Measurements from ENCODE around the gene ANKRD34B. TPM values are rescaled to one million over a fixed set of nuclear protein-coding genes. Genes with fewer than 3 reads are reported as not detected.

Gene ANKRD34B
- total and polyA plus RNA-seq, 10 of the 15 experiments (the other 5 are each of a cell fraction or from before 2014, with no cell fraction given), result under 0.01 TPM; not detected in 9

- Histone ChIP-seq H3K4me1 (ENCODE audit: control insufficient read depth, insufficient read depth, low read length) (no peaks in the 10 kb centered on the region), H3K27ac (ENCODE audit: control insufficient read depth, insufficient read depth) (no peak overlapping the region), H3K79me2 (ENCODE audit: control insufficient read depth, insufficient read depth, low read length) (no peaks in the 10 kb centered on the region), H3K9me3 (replicated peaks; ENCODE audit: control insufficient read depth, insufficient read depth, low read length) (no peaks in the 10 kb centered on the region), H2AFZ (ENCODE audit: control insufficient read depth, low read depth, low read length) (no peak overlapping the region), H3K4me3 (no peak overlapping the region), H3K9ac (ENCODE audit: control insufficient read depth, insufficient read depth, low read length) (no peak overlapping the region), H4K20me1 (ENCODE audit: control insufficient read depth, insufficient read depth) (no peaks in the 10 kb centered on the region), H3K27me3 (replicated peaks in 1 of 2; ENCODE audit: control insufficient read depth in 2 of 2, insufficient read depth in 2 of 2, low read length in 1 of 2) (no peaks in the 10 kb centered on the region), H3K36me3 (ENCODE audit: control insufficient read depth in 2 of 2, insufficient read depth in 2 of 2, low read length in 1 of 2) (no peaks in the 10 kb centered on the region), H3K4me2 (ENCODE audit: control insufficient read depth, insufficient read depth) (no peak overlapping the region)
- FAIRE-seq (no peak), DNase-seq (ENCODE audit: low read depth, low spot score) (no peak), ATAC-seq (no peak)
- RAD21 ChIA-PET (ENCODE audit: unreplicated experiment), result no interaction called here
- in situ Hi-C loops (cut with MboI), result no loop called here
- no TSS peak for BruUV-seq (replicated peaks)
- 50% methylated on average over 2 of the region's 2 CpGs for WGBS (ENCODE audit: insufficient coverage, insufficient replicate concordance, low lambda C conversion rate, missing lambda C conversion rate)
- intact Hi-C loops (cut with micrococcal nuclease; ENCODE audit: unreplicated experiment), result no loop called here
- SMC1A ChIA-PET (ENCODE audit: uncharacterized antibody, unreplicated experiment), result no interaction called here
- POLR2A ChIA-PET, result no interaction called here
- TF ChIP-seq HCFC1 (IDR thresholded peaks at IDR 0.05; ENCODE audit: low read length) (no peak), IKZF2 (IDR thresholded peaks at IDR 0.05) (no peak), STAT1 (conservative IDR thresholded peaks at IDR 0.05) (no peak), ZZZ3 (IDR thresholded peaks at IDR 0.05; ENCODE audit: control insufficient read depth, insufficient read length, low read depth) (no peak), JUND (IDR thresholded peaks at IDR 0.05; ENCODE audit: low read depth, low read length) (no peak), SIN3A (IDR thresholded peaks at IDR 0.05; ENCODE audit: low read depth, low read length) (no peak)
- CTCF ChIA-PET, result no interaction called here
These were observed 31.0 kb upstream of the ANKRD34B start for GRCh38 chr5:80600943-80601693.

DNA sequence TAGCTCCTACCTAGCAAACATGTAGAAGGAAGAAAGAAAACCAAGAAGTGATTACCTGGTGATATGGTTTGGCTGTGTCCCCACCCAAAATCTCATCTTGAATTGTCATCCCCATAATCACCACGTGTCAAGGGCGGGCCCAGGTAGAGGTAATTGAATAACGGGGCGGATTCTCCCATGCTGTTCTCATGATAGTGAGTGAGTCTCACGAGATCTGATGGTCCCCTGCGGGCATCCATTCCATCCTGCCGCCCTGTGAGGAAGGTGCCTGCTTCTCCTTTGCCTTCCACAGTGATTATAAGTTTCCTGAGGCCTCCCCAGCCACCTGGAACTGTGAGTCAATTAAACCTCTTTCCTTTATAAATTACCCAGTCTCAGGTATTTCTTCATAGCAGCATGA is 27.4 kb upstream of the ANKRD34B start:
- ChIA-PET CTCF (no interaction called here), SMC1A (ENCODE audit: uncharacterized antibody, unreplicated experiment) (no interaction called here), RAD21 (ENCODE audit: unreplicated experiment) (no interaction called here), POLR2A (no interaction called here)
- Histone ChIP-seq H3K9me3 (replicated peaks; ENCODE audit: control insufficient read depth, insufficient read depth, low read length) (no peaks in the 10 kb centered on the region), H3K79me2 (ENCODE audit: control insufficient read depth, insufficient read depth, low read length) (no peaks in the 10 kb centered on the region), H3K4me2 (ENCODE audit: control insufficient read depth, insufficient read depth) (no peak overlapping the region), H3K36me3 (ENCODE audit: control insufficient read depth in 2 of 2, insufficient read depth in 2 of 2, low read length in 1 of 2) (no peaks in the 10 kb centered on the region), H2AFZ (ENCODE audit: control insufficient read depth, low read depth, low read length) (no peak overlapping the region), H4K20me1 (ENCODE audit: control insufficient read depth, insufficient read depth) (no peaks in the 10 kb centered on the region), H3K27me3 (replicated peaks in 1 of 2; ENCODE audit: control insufficient read depth in 2 of 2, insufficient read depth in 2 of 2, low read length in 1 of 2) (no peaks in the 10 kb centered on the region), H3K4me3 (no peak overlapping the region), H3K27ac (ENCODE audit: control insufficient read depth, insufficient read depth) (no peak overlapping the region), H3K9ac (ENCODE audit: control insufficient read depth, insufficient read depth, low read length) (no peak overlapping the region), H3K4me1 (ENCODE audit: control insufficient read depth, insufficient read depth, low read length) (no peaks in the 10 kb centered on the region)
- DNase-seq (ENCODE audit: low read depth, low spot score) (no peak), ATAC-seq (no peak), FAIRE-seq (no peak)
- in situ Hi-C loops (cut with MboI) (no loop called here), intact Hi-C loops (cut with micrococcal nuclease; ENCODE audit: unreplicated experiment) (no loop called here)
- 63% methylated on average over 7 of the region's 7 CpGs for WGBS (ENCODE audit: insufficient coverage, insufficient replicate concordance, low lambda C conversion rate, missing lambda C conversion rate)
- BruUV-seq (replicated peaks), result no TSS peak
- TF ChIP-seq, protein P1, sequence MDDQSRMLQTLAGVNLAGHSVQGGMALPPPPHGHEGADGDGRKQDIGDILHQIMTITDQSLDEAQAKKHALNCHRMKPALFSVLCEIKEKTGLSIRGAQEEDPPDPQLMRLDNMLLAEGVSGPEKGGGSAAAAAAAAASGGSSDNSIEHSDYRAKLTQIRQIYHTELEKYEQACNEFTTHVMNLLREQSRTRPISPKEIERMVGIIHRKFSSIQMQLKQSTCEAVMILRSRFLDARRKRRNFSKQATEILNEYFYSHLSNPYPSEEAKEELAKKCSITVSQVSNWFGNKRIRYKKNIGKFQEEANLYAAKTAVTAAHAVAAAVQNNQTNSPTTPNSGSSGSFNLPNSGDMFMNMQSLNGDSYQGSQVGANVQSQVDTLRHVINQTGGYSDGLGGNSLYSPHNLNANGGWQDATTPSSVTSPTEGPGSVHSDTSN (IDR thresholded peaks at IDR 0.05; ENCODE audit: insufficient replicate concordance, low read depth, low read length), result no peak
- TF ChIP-seq POLR2AphosphoS5 (IDR thresholded peaks at IDR 0.05; ENCODE audit: low read length) (no peak), BRCA1 (IDR thresholded peaks at IDR 0.05; ENCODE audit: low read depth, low read length) (no peak), IRF5 (IDR thresholded peaks at IDR 0.05; ENCODE audit: borderline replicate concordance) (no peak), TARDBP (IDR thresholded peaks at IDR 0.05; ENCODE audit: borderline replicate concordance) (no peak), GABPA (IDR thresholded peaks at IDR 0.05; ENCODE audit: low read depth) (no peak), YBX1 (IDR thresholded peaks at IDR 0.05) (no peak), CEBPB (IDR thresholded peaks at IDR 0.05; ENCODE audit: borderline replicate concordance in 1 of 2, low read depth in 2 of 2, low read length in 2 of 2) (no peak), TCF7 (IDR thresholded peaks at IDR 0.05; ENCODE audit: borderline replicate concordance) (no peak), POU2F2 (IDR thresholded peaks at IDR 0.05; ENCODE audit: borderline replicate concordance, low read depth, low read length) (no peak)

Measured in GM12878 (cell line).